Measurements from ENCODE around the gene PLEKHA1.

PLEKHA1 gene

DNA sequence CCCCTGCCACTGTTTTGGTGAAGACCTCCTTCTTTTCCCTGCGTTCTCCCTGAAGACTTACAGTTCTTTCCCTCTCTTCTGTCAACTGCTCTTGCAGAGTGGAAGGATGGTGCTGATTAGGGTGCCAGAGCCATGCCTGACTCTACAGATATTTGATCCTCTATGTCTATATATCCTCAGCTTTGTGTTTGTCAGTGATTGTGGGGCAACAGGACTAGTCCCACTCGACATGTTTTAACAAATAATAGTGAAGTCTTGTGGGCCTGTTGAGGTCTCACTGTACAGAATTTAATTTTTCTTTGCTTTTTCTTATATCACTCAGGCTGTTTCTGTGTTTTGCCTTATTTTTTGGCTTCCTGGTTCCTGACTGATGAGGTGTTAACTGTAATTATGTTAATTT is 5.0 kb downstream of the PLEKHA1 start:
- FAIRE-seq, result no peak

- no peak for FAIRE-seq
Measured at GRCh38 chr10:122380703-122381102, 6.2 kb downstream of the PLEKHA1 start.

GRCh38 chr10:122381680-122382079 is 7.2 kb downstream of the PLEKHA1 start:
- FAIRE-seq, result no peak

DNA sequence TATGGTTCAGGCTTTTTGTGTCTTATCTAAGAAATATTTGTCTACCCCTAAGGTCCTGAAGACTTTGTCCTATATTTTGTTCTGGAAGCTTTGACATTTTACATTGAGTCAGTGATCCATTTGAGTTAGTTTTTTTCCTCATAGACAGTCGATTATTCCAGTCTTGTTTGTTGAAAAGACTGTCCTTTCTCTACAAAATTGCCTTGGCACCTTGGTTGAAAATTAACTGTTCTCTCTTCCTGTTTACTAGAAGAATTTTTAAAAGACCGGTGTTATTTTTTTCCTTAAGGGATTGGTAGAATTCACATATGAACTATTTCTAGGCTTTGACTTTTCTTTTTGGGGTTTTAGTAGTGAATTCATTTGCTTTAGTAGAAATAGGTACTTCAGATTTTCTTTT is 12.0 kb downstream of the PLEKHA1 start:
- FAIRE-seq, result no peak

- FAIRE-seq, result no peak
Measured at GRCh38 chr10:122387572-122387971, 13.1 kb downstream of the PLEKHA1 start.

DNA sequence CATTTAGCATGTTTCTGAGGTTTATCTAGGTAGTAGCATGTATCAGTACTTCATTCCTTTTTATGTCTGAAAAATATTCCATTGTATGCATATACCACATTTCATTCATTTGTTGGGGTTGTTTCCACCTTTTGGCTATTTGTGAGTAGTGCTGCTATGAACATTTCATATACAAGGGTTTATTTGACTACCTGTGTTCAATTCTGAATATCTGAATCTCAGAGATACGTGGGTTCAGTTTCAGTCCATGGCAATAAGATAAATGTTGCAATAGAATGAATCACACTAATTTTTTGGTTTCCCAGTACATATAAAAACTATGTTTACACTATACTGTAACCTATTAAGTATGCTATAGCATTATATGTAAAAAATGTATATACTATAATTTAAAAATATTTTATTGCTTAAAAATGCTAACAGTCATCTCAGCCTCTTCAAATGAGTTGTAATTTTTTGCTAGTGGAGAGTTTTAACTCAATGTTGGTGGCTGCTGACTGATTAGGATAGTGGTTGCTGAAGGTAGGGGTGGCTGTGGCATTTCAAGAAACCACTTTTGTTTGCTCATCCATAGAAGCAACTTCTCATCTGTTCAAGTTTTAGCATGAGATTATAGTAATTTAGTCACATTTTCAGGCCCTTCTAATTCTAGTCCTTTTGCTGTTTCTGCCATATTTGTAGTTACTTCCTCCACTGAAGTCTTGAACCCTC is 13.9 kb downstream of the PLEKHA1 start:
- FAIRE-seq, result no peak

DNA sequence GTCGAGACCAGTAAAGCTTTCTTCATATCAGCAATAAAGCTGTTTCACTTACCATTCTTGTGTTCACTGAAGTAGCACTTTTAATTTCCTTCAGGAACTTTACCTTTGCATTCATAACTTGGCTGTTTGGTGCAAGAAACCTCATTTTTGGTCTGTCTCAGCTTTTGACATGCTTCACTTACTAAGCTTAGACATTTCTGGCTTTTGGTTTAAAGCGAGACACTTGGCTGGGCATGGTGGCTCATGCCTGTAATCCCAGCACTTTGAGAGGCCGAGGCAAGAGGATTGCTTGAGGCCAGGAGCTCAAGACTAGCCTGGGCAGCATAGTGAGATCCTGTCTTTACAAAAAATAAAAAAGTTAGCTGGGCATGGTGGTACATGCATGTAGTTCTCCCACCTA is 15.8 kb downstream of the PLEKHA1 start:
- no peak for FAIRE-seq

DNA sequence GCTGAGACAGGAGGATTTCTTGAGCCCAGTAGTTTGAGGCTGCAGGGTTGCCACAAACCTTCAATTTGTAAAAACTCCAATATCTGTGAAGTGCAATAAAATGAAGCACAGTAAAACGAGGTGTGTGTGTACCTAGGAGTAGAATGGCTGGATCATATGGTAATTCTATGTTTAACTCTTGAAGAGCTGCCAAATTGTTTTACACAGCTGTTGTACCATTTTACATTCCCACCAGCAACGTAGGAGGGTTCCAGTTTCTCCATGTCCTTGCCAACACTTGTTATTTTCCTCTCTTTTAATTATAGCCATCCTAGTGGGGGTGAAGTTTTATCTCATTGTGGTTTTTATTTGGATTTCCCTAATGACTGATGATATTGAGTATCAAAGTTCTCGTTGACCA is 16.2 kb downstream of the PLEKHA1 start:
- FAIRE-seq, result no peak

- FAIRE-seq, result no peak
Measured at GRCh38 chr10:122391875-122392274, 17.4 kb downstream of the PLEKHA1 start.

DNA sequence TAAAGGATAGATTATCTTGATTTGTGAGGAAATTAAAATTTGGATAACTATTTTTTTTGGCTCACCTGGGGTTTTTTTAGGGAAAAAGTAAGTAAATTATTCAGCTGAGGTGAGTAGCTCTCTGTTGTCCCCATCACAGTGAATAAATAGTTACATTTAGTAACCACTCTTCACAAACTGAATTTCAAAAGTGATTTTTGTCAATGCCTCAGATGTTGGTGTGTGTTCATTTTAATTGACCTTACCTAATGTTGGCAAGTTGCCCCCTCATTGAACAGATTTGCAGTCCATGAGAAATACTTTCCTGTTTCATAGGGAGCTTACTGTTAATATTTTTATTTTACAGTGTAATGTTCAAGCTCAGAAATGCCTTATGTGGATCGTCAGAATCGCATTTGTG is 18.3 kb downstream of the PLEKHA1 start:
- no peak for FAIRE-seq

GRCh38 chr10:122393288-122393687 is 18.8 kb downstream of the PLEKHA1 start:
- FAIRE-seq, result peak; percentile 58

GRCh38 chr10:122402548-122403131 is 28.1 kb downstream of the PLEKHA1 start:
- FAIRE-seq, result no peak

GRCh38 chr10:122404576-122404975 is 30.1 kb downstream of the PLEKHA1 start:
- FAIRE-seq, result no peak

GRCh38 chr10:122407375-122408125 is 33.0 kb downstream of the PLEKHA1 start:
- no peak for FAIRE-seq

DNA sequence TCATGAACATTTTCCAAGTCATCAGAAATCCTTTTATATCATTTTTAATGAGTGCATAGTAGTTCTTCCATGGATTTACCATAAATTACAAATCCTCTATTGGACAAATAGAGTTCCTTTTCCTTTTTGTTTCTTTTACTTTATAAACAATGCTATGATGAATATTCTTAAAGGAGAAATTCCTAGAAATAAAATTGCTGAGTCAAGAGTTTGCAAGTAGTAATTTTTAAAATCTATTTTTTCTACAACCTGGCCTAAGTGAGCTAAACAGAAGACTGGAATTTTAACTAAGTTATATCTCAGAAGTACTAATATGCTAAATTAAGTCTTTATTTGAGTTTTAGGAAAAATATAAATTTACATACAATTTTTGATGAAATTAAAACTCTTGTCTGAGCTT is 38.8 kb downstream of the PLEKHA1 start:
- FAIRE-seq, result no peak

DNA sequence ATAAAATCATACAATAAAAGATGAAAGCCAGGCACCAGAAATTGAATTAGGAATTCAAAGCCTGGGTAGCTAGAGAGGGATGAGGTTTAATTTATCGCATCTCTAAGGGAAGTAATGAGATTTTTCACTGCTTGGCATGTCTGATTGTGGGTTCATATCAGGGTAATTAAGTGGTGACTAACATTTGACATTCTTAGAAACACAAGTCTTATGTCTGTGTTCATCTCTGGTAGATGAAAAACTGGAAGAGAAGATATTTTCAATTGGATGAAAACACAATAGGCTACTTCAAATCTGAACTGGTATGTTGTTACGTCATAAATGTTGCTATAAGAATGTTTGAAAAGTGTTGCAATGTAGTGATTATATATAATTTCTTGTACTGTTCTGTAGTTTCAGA is 43.2 kb downstream of the PLEKHA1 start:
- FAIRE-seq, result peak; percentile 14

DNA sequence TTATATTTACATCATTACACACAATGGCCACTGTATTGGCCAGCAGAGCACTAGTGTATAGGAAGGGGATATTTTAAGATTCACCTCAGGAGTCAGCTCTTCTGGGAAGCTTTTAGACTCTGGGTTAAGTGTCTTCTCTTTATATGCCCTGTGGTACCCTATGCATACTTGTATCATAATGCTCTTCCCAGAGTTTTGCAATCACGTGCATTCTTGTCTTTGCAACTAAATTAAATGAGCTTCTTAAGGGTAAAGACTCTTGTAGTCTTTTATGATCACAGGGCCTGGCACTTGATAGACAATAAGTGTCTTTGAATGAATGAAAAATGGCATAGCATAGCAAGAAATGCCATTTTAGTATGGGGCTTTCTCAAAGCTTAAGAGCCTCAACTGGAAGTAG is 44.5 kb downstream of the PLEKHA1 start:
- no peak for FAIRE-seq

GRCh38 chr10:122419876-122420623 is 45.5 kb downstream of the PLEKHA1 start:
- no peak for FAIRE-seq

DNA sequence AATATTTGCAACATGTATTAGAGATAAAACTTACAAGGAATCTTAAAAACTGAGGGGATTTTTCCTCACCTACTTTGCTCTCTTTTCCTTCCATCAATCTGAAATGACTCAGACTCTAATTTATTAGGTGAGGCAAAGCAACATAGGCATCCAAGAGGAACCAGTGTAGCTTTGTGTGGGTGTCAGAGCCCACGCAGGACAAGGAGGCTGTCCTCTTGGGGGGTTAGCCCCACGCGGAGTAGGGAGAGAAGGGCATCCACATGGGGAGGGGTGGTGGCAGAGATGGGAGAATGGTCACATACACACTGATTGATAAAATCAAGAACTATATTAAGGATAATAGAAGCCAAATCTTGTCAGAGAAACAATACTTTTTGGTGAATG is 46.1 kb downstream of the PLEKHA1 start:
- FAIRE-seq, result no peak

GRCh38 chr10:122421054-122421625 is 46.6 kb downstream of the PLEKHA1 start:
- FAIRE-seq, result no peak

GRCh38 chr10:122421742-122422141 is 47.2 kb downstream of the PLEKHA1 start:
- no peak for FAIRE-seq

GRCh38 chr10:122422266-122422989 is 47.9 kb downstream of the PLEKHA1 start:
- no peak for FAIRE-seq
